Body of pancreas (tissue), 4 donors: ENCODE measurements around the gene ANKMY1.

Experiments
- CTCF ChIP-seq, 7 experiments: fragments of 450-650 bp in 4 of 7; fragments of 200-600 bp in 3 of 7; sonication (generic) in 3 of 7; IDR thresholded peaks; one replicate each; pipeline ENCODE4 v1.5.1; 2016 to 2019; ENCODE audit warnings: antibody characterized with exemption in 7 of 7
- POLR2A ChIP-seq, 3 donors: fragments of 450-650 bp; IDR thresholded peaks; one replicate each; pipeline ENCODE4 v1.6.1; 2016; ENCODE audit warnings: antibody characterized with exemption in 3 of 3, mild to moderate bottlenecking in 2 of 3

- TF ChIP-seq CTCF (IDR thresholded peaks at IDR 0.05), result no peak
- no peak for TF ChIP-seq POLR2A (IDR thresholded peaks at IDR 0.05)
Measured at GRCh38 chr2:240559286-240559685, 1.5 kb upstream of the ANKMY1 start.
